ENCODE measurements around the gene CIB4.

DNA sequence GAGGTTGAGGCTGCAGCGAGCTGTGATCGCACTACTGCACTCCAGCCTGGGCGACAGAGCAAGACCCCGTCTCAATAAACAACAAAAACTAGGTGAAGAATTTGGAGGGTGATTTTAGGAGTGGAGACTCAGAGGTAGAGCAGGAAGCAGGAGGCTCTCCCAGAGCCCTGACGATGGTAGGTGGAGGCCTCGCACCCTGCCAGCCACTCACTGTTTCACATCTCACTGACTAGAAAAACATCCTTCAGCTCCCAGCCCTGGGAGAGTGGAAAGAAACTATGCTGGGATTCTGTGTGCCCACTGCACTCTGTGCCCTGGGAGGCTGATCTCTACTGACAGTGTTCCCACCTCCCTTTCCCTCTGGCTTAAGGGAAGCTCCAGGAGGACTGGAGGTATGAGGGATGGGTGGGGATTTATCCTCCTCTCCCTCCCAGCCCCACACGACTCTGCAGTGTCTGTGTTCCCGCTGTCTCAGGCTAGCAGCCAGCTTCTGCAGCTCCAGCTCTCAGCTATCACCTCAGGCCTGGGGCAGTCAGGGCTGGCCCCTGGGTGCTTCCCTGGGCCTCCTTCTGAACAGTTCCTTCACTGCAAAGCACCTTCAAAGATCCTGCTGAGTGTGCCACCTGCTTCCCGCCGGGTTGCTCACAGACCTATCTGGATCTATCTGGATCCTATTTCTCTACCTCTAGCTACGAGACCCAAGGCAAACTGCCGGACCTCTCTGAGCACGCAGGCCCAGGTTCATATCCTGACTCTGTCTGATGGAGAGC is 9.6 kb downstream of the CIB4 start:
- TF ChIP-seq CTCF (conservative IDR thresholded peaks at IDR 0.05 in 1 of 2, IDR thresholded peaks at IDR 0.05 in 1 of 2; ENCODE audit: extremely low read depth in 1 of 2, insufficient read depth in 1 of 2, low read depth in 1 of 2, low read length in 2 of 2) (no peak), EZH2 (IDR thresholded peaks at IDR 0.05; ENCODE audit: borderline replicate concordance, low read length) (no peak)

Measured in mammary epithelial cell (primary cell).